ENCODE data around the gene ACBD4.
"Not testable (repeated sequence)": the region's sequence is repeated elsewhere in the genome, so short reads cannot be mapped to it uniquely, and the experiment has no call there.

Gene ACBD4

DNA sequence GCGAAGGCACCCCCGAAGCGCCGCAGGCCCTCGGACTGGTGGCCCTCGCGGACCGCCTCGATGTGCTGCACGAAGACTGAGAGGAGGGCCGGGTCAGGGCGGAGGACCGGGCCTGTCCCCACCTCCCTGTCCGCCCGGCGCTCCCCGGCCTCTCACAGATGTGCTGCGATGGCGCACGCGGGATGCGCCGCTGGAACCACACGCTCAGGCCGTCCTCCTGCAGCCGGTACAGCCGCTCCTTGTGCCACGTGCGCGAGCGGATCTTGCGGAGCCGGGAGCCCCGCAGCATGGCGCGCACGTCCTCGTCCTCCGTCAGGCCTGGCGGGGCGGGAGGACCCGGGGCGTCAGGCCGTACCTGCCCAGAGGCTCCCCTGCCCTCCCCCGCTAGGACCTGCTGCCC, 14.4 kb upstream of the ACBD4 start:
- DNase-seq, result no peak

GRCh38 chr17:45123076-45123770, 12.3 kb upstream of the ACBD4 start:
- no peak for DNase-seq

DNA sequence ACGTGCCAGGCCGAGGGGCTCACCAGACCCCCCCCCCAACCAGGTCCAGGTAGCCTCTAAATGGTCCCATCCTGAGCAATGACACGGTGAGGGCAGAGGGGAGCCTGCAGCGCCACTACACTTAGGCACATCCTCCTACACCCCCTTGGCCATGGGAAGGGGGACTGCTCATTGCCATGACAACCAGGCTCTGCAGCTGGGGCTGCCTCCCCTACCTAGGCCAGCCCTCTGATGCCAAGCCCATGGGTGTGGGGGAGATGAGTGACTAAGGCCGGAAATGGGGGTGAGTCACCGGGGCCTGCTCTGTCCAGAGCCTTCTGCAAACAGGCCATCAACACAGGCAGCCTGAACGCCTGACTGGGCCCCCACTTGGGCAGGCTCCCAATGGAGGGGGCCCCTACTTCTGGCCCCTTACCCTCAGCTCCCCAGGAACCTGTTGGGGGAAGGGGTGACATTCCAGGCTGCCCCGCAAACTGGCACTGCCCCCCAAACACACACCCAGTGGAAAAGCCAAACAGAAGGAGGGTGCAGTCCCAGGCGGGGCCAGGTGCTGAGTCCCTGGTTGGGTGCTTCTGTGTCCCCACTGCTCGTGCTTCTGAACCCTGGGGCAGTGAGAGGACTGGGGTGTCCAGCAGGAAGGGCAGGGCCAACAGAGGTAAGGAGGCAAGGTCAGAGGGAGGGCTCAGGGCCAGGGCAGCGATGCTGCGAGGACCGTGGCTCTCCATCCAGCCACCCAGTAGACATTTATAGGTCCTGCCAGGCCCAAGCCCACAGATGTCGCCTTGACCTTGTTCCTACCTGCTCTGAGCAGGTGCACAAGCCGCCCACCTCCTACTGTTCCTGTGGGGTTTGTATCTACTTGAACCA, 11.3 kb upstream of the ACBD4 start:
- peak; percentile 88 for DNase-seq

DNA sequence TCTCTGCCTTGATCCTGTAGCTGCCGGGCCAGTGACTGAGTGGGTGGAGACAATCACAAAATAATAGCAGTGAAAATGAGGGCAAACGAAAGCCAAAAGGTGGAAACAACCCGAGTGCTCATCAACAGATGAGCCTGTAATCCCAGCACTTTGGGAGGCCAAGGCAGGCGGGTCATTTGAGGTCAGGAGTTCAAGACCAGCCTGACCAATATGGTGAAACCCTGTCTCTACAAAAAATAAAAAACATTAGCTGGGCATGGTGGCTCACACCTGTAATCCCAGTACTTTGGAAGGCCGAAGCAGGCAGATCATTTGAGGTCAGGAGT, 10.7 kb upstream of the ACBD4 start:
- DNase-seq, result not testable (repeated sequence)

GRCh38 chr17:45125509-45125908, 10.0 kb upstream of the ACBD4 start:
- DNase-seq, result no peak

GRCh38 chr17:45127207-45127547, 8.3 kb upstream of the ACBD4 start:
- DNase-seq, result no peak

DNA sequence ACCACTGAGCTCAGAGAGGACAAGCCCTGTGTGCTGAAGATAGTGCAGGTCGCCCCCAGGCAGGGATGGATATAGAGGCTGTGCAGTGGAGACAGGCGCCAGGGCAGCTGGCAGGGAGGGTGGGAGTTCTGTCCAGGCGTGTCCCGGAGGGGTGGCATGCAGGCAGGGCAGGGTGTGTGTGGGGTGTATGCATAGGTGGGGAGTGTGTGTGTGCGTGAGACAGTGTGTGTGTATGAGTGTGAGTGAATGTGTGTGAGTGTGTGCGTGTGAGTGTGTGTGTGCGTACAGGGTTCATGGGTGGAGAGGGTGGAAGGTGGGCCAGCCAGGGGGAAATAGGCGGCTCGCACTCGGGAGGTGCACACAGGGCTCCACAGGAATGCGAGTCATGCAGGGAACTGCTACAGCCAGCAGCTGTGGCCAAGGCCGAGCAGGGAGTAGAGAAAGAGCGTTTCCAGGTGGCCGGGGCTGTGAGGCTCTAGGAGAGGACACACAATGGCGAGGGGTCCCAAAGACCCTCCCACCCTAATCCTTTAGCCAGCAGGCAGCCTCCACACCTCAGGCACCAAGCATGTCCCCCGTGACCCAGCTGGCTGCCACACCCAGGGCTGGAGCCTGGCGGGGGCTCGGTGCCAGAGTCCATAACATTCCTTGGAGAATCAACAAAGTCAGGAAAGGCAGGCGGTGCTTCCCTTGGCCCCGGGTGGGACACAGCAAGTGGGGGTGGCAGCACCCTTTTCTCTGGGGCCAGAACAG, 7.8 kb upstream of the ACBD4 start:
- no peak for DNase-seq

GRCh38 chr17:45128331-45128730, 7.2 kb upstream of the ACBD4 start:
- DNase-seq, result no peak

- no peak for DNase-seq
Observed at GRCh38 chr17:45128989-45129388, 6.5 kb upstream of the ACBD4 start.

DNA sequence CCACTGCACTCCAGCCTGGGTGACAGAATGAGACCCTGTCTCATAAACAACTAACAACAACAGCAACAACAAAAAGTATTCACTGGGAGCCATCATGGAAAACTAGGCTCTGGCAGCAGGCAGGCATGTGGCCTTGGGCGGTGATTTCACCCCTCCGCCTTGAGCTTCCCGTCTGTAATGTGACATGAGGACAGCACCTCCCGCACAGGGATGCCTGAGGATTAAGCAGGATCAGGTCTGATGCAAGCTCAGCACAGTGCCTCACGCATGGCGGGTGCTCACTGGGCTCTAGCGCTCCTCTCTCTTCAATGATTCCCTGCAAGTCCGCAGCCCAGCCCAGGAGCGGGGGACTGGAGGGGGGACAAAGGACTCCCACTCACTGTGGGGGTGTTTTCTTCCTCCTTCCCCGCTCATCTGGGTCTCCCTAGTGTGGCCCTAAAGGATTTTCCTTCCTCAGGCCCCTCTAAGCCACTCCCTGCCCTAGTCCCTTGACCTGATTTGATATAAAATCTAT, 6.0 kb upstream of the ACBD4 start:
- no peak for DNase-seq

DNA sequence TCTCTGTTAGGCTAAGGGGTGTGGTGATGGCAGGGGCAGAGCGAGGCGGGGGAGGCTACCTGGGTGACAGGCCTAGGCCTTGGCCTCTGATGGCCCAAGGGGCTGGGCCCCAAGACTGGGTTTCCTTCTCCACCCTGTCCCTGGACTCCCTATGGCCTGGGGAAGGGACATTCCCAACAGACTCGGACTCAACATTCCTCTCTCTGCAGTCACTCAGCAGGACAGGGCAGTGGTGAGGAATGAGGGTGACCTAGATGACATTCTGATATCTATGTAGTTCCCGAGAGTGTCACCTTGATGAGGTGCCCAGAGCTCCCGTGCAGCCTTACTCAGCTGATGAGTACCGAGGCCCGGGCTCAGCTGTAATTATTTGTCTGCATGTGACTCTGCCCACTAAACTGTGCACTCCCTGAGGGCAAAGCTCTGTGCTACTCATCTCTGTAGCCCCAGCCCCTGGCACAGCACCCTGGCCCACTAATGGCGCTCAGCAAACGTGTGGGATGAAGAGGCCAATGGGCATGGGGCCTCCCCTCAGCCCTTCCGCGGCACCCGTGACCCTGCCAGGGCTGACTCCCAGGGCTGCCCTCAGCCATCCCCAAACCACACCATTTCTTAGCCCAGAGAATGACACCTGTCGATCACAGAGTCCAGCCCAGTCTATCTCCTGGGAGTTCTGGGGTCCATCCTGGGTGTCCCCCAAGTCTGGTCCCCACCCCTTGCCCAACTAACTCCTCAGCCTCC, 5.4 kb upstream of the ACBD4 start:
- DNase-seq, result no peak

DNA sequence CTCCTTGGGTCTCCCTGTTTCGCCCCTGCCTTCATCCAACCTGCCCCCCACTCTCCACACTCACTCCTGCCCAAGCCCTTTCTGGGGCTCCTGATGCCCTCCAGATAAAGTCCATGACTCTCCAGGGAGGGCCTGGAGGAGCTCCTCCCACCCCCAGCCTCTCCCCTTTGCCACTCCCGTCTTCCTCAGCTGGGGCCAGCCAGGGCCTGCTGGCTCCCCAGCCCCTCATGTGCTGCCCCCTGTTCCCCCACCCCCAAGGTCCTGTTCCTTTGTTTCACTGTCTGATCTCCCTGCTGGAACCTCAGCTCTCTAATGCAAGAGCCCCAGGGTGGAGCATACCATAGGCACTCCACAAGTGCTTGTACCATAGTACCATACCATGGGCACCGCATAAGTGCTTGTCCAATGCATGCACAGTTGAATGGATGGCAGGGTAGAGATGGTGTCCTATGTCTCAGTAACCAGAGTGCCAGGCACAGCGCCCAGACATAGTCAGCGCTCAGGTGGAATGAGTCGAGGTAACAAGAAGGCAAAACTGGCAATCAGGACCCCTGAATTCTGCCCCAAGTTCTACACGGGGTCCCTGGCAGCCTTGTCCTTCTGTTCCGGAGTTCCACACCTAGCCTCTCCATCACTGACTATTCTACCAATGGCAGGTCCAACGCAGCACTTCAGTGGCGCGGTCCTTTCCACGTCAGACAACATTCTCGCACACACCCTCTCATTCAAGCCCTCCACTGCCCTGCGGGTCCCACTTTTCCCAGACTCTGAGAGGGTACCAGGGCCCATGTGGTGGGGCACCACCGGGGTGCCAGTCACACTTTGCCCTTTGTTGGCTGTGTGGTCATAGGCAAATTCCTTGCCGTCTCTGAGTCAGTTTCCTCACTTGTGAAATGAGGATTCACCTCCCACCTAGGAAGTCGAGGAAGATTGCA, 4.5 kb upstream of the ACBD4 start:
- DNase-seq, result no peak

DNA sequence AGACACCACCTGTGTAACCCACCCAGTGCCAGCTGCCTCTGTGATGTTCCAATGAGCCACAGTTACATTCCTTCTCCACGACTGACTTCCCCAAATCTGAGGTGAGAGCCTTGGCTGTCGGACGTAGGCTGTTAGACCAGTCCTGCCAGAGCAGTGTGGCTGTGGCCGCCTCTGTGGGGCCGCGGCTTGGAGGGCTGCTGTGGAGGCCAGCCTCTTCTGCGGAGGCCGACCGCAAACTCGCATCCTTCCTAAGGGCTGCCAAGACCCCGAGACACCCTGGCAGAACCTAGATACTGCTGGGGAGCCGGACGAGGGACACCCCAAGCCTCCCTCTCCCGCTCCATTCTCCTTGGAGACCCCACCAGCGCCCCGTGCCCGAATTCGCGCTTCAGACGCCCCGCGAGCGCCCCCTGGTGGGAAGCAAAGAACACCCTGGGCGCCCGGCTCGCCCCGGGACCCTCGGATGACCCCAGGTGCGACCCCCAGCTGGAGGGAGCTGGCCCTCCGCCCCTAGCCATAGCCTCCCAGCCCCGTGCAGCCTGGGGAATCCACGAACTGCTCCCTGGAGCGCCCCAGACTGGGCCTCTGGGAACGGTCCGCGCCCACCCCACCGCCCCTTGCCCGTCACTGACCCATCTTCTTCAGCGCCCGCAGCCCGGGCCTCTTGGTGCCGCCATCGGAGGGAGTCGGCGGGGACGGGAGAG, 3.7 kb upstream of the ACBD4 start:
- no peak for DNase-seq

DNA sequence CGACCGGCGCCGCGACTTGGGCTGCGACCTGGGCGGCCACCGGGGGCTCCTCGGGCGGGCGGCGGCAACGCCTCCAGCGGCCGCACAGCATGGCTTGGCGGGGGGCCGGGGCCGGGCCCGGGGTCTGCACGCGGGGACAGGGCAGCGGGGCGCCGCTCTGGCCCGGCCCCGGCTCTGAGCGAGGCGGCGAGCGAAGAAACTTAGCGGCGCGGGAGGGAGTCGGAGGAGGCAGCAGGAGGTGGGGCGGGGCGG, 3.2 kb upstream of the ACBD4 start, which contains the start of gene PLCD3:
Gene PLCD3 (minus strand): TSS at position 196 of the 252 bp plus-strand sequence. CDS start 105 bp downstream, at position 91.
- no peak for DNase-seq

GRCh38 chr17:45132572-45133463, 2.7 kb upstream of the ACBD4 start:
- DNase-seq, result peak; percentile 84

GRCh38 chr17:45135978-45136791, 698 bp downstream of the ACBD4 start:
- no peak for DNase-seq

GRCh38 chr17:45136846-45137560, 1.5 kb downstream of the ACBD4 start:
- DNase-seq, result no peak

- DNase-seq, result no peak
Observed at GRCh38 chr17:45137561-45138305, 2.2 kb downstream of the ACBD4 start.
